ENCODE results near the gene NOP14. TPM values are rescaled to one million over a fixed set of nuclear protein-coding genes. Genes with fewer than 3 reads are reported as not detected.

Gene NOP14
- total and polyA plus RNA-seq, 5 donors: 12.0 to 19.2 (median 17.8) TPM

DNA sequence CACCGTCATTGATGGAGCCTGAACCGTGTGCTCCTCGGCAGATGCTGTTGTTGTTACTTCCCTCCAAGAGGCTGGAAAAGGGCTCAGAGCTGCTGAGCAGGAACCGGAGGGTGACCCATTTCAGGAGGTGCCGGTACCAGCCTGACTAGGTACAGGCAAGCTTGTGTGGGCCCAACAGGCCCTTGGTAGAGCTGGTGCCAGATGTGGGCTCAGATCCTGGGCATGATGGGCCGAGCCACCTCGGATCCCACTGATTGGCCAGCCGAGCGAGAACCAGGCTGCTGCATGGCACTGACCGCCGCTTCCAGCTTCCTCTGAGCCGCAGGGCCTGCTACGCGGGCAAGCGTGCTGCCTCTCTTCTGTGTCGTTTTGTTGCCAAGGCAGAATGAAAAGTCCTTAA is 33.7 kb downstream of the NOP14 start:
- no peak for ATAC-seq

DNA sequence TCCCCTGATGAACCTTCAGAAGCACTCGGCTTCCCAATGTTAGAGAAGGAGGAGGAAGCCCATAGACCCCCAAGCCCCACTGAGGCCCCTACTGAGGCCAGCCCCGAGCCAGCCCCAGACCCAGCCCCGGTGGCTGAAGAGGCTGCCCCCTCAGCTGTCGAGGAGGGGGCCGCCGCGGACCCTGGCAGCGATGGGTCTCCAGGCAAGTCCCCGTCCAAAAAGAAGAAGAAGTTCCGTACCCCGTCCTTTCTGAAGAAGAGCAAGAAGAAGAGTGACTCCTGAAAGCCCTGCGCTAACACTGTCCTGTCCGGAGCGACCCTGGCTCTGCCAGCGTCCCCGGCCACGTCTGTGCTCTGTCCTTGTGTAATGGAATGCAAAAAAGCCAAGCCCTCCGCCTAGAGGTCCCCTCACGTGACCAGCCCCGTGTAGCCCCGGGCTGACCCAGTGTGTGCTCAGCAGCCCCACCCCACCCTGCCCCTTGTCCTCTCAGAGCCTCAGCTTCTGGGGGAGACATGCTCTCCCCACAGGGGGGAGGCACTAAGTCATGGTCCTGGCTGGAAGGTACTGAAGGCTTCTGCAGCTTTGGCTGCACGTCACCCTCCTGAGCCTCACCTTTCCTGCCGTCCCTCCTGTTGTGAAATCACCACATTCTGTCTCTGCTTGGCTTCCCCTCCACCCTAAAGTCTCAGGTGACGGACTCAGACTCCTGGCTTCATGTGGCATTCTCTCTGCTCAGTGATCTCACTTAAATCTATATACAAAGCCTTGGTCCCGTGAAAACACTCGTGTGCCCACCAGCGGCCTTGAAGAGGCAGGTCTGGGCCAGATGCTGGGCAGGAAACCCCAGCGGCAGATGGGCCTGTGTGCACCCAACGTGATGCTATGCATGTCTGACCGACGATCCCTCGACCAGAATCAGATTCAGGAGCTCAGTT is 34.7 kb downstream of the NOP14 start:
- H3K4me3 ChIP-seq (ENCODE audit: low read length): no peak overlapping the region
- no peaks in the 10 kb centered on the region for H3K9me3 ChIP-seq (ENCODE audit: control insufficient read depth, low read length)
- H3K27me3 ChIP-seq (ENCODE audit: control insufficient read depth, insufficient read depth): no peaks in the 10 kb centered on the region
- DNase-seq (no peak), ATAC-seq (no peak)
- intact Hi-C loops (cut with DNase I): loop anchor here in 2 of 4 donors (10.0 kb wide), 2 partner anchors 64 to 84 kb away; partner anchors contain the start of gene ADD1 (in 1 of the 2)
- WGBS: 85% methylated on average over 32 of the region's 32 CpGs
- H3K27ac ChIP-seq (ENCODE audit: low read length): no peak overlapping the region
- peaks cover 3% of the 10 kb centered on the region for H3K4me1 ChIP-seq (ENCODE audit: control insufficient read depth, insufficient read depth, low read length)

More for the DNA sequence above, 33.7 kb downstream of the NOP14 start:
- Histone ChIP-seq H3K4me1 (ENCODE audit: control insufficient read depth, insufficient read depth, low read length) (peaks cover 4% of the 10 kb centered on the region), H3K27ac (ENCODE audit: low read length) (no peak overlapping the region), H3K9me3 (ENCODE audit: control insufficient read depth, low read length) (no peaks in the 10 kb centered on the region), H3K4me3 (ENCODE audit: low read length) (no peak overlapping the region), H3K27me3 (ENCODE audit: control insufficient read depth, insufficient read depth) (no peaks in the 10 kb centered on the region)
- 89% methylated on average over 16 of the region's 16 CpGs for WGBS
- intact Hi-C loops (cut with DNase I): loop anchor here in 2 of 4 donors (10.0 kb wide), 2 partner anchors 65 to 85 kb away; partner anchors contain the start of gene ADD1 (in 1 of the 2)
- no peak for DNase-seq

DNA sequence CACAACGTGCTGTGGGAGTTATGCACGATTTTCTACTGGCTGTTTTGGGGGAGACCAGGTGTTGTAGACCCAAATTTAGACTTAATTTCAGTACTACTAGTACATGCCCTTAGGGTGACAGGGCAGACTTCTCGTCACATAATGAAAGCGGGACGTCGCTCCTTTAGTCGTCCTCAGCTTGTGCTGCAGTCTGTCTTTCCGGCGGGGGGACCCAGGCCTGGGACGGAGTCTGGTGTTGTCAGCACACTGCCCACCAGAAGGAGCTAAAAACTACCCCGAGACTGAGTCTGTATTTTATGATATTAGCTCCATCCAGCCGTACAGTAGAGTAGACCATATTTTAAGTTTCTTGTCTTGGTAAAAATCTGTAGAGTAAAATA is 35.5 kb downstream of the NOP14 start:
- Histone ChIP-seq H3K9me3 (ENCODE audit: control insufficient read depth, low read length) (no peaks in the 10 kb centered on the region), H3K27ac (ENCODE audit: low read length) (no peak overlapping the region), H3K4me1 (ENCODE audit: control insufficient read depth, insufficient read depth, low read length) (no peaks in the 10 kb centered on the region), H3K4me3 (ENCODE audit: low read length) (no peak overlapping the region), H3K27me3 (ENCODE audit: control insufficient read depth, insufficient read depth) (no peaks in the 10 kb centered on the region)
- no peak for DNase-seq
- intact Hi-C loops (cut with DNase I): loop anchor here in 2 of 4 donors (10.0 kb wide), 2 partner anchors 63 to 83 kb away; partner anchors contain the start of gene ADD1 (in 1 of the 2)
- WGBS: 94% methylated on average over 12 of the region's 12 CpGs
- no peak for ATAC-seq

GRCh38 chr4:2927016-2927695 is 36.0 kb downstream of the NOP14 start:
- Histone ChIP-seq H3K27me3 (ENCODE audit: control insufficient read depth, insufficient read depth) (no peaks in the 10 kb centered on the region), H3K4me1 (ENCODE audit: control insufficient read depth, insufficient read depth, low read length) (no peaks in the 10 kb centered on the region), H3K9me3 (ENCODE audit: control insufficient read depth, low read length) (no peaks in the 10 kb centered on the region), H3K4me3 (ENCODE audit: low read length) (no peak overlapping the region), H3K27ac (ENCODE audit: low read length) (no peak overlapping the region)
- DNase-seq: peak in 1 of 3 donors; percentile 19
- WGBS: 94% methylated on average over 18 of the region's 18 CpGs
- ATAC-seq: no peak
- intact Hi-C loops (cut with DNase I): loop anchor here in 2 of 4 donors (10.0 kb wide), 2 partner anchors 62 to 82 kb away; partner anchors contain the start of gene ADD1 (in 1 of the 2)

- Histone ChIP-seq H3K27me3 (ENCODE audit: control insufficient read depth, insufficient read depth) (no peaks in the 10 kb centered on the region), H3K9me3 (ENCODE audit: control insufficient read depth, low read length) (no peaks in the 10 kb centered on the region), H3K4me1 (ENCODE audit: control insufficient read depth, insufficient read depth, low read length) (no peaks in the 10 kb centered on the region), H3K27ac (ENCODE audit: low read length) (no peak overlapping the region), H3K4me3 (ENCODE audit: low read length) (no peak overlapping the region)
- intact Hi-C loops (cut with DNase I): loop anchor here in 2 of 4 donors (10.0 kb wide), 2 partner anchors 61 to 81 kb away; partner anchors contain the start of gene ADD1 (in 1 of the 2)
- DNase-seq (peak in 1 of 3 donors; percentile 45), ATAC-seq (no peak)
- 93% methylated on average over 41 of the region's 41 CpGs for WGBS
These were observed 37.0 kb downstream of the NOP14 start for GRCh38 chr4:2925931-2926860.

DNA sequence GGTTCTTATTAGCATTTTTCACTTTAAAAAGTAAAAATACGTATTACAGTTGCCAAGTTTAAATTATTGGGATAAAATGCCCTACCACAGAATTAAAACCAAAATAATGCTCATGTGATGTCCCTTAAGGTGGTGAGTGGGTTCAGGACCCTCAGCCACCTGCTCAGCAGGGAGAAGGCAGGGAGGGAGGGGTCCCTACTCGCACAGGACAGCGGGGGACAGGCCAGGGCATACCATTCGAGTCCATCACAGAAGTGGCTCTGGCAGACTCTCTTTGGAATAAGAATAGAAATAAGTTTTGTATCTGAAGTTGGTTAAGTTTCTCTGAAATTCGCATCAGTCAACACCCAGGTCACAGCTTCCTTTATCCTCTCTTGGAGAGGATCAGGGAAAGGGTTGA is 37.7 kb downstream of the NOP14 start:
- no peaks in the 10 kb centered on the region for H3K27me3 ChIP-seq (ENCODE audit: control insufficient read depth, insufficient read depth)
- 88% methylated on average over 5 of the region's 5 CpGs for WGBS
- DNase-seq (no peak), ATAC-seq (no peak)
- H3K4me1 ChIP-seq (ENCODE audit: control insufficient read depth, insufficient read depth, low read length): no peaks in the 10 kb centered on the region
- H3K9me3 ChIP-seq (ENCODE audit: control insufficient read depth, low read length): no peaks in the 10 kb centered on the region
- intact Hi-C loops (cut with DNase I): loop anchor here in 2 of 4 donors (10.0 kb wide), 2 partner anchors 61 to 81 kb away; partner anchors contain the start of gene ADD1 (in 1 of the 2)
- no peak overlapping the region for H3K4me3 ChIP-seq (ENCODE audit: low read length)
- no peak overlapping the region for H3K27ac ChIP-seq (ENCODE audit: low read length)

DNA sequence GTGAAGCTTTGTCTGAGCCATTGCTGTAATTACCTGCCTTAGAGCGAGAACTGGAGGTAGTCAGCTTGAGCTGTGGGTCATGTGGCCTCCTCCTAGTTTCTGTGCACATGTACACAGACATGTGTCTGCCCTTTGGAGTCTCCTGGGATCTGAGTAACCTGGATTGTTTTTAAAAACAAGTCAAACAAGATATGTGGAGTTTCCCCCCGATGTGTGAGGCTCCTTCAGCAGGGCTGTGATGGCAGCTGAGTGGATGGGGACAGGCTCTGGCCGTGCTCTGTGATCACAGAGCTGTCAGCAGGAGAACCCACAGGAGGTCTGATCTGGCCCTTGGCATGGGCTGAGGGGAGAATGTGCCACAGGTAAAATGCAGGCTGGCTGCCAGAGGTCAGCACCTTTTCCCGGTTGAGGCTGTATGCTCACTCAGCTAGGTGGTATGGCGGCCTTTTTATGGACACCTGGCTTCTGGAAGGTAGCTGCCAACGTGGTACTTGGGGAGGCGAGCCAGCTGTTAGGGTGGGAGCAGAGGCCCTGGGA is 38.4 kb downstream of the NOP14 start:
- 86% methylated on average over 7 of the region's 7 CpGs for WGBS

DNA sequence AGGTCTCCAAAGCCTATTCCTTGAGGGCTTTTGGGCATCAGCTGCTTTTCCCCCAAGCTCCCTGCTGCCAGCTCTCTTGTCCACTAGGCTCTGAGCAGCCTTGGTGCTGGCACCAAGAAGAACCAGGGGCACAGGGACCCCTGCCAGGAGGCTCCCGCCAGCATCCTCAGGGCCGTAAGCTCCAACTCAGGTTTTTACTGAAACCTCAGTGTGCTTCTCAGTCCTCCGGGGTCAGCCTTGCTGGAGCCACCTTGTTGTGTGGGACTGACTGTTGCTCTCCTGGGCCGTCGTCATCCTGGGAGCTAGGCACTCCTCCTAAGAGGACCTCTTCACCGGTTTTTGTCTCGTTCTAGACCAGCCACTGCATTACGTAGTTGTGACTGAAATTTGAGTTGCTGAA is 38.9 kb downstream of the NOP14 start:
- no peaks in the 10 kb centered on the region for H3K9me3 ChIP-seq (ENCODE audit: control insufficient read depth, low read length)
- H3K27me3 ChIP-seq (ENCODE audit: control insufficient read depth, insufficient read depth): no peaks in the 10 kb centered on the region
- WGBS: 86% methylated on average over 8 of the region's 8 CpGs
- no peaks in the 10 kb centered on the region for H3K4me1 ChIP-seq (ENCODE audit: control insufficient read depth, insufficient read depth, low read length)
- intact Hi-C loops (cut with DNase I): loop anchor here in 2 of 4 donors (10.0 kb wide), 2 partner anchors 59 to 79 kb away; partner anchors contain the start of gene ADD1 (in 1 of the 2)
- H3K27ac ChIP-seq (ENCODE audit: low read length): no peak overlapping the region
- ATAC-seq (no peak), DNase-seq (peak in 1 of 3 donors; percentile 19)
- H3K4me3 ChIP-seq (ENCODE audit: low read length): no peak overlapping the region

More for the DNA sequence above, 38.4 kb downstream of the NOP14 start:
- Histone ChIP-seq H3K9me3 (ENCODE audit: control insufficient read depth, low read length) (no peaks in the 10 kb centered on the region), H3K4me3 (ENCODE audit: low read length) (no peak overlapping the region), H3K27ac (ENCODE audit: low read length) (no peak overlapping the region), H3K4me1 (ENCODE audit: control insufficient read depth, insufficient read depth, low read length) (no peaks in the 10 kb centered on the region), H3K27me3 (ENCODE audit: control insufficient read depth, insufficient read depth) (no peaks in the 10 kb centered on the region)
- DNase-seq (peak in 1 of 3 donors; percentile 36), ATAC-seq (no peak)
- intact Hi-C loops (cut with DNase I): loop anchor here in 2 of 4 donors (10.0 kb wide), 2 partner anchors 60 to 80 kb away; partner anchors contain the start of gene ADD1 (in 1 of the 2)

DNA sequence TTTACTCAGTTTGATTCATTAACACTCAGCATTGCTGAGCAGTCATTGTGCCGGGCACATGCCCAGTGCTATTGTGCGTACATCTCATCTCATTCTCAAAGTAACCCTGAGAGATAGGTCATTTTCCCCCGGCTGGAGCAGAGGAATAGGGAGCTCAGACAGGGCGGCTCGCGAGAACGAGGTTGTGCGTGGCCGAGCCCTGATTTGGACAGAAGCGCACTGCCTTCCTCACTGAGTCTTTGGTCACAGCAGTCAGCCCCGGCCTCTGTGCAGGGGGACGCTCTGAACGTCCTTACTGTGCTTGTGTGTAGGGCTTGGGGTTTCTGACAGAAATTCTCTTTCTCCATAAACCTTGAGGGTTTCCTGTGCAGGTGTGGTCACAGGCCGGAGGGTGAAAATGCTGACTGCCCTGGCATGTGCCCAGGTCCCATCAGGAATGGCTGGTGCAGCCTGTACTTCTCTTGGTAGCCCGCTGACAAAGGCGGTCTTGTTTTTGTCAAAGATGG is 39.5 kb downstream of the NOP14 start:
- Histone ChIP-seq H3K9me3 (ENCODE audit: control insufficient read depth, low read length) (no peaks in the 10 kb centered on the region), H3K27ac (ENCODE audit: low read length) (no peak overlapping the region), H3K4me1 (ENCODE audit: control insufficient read depth, insufficient read depth, low read length) (no peaks in the 10 kb centered on the region), H3K4me3 (ENCODE audit: low read length) (no peak overlapping the region), H3K27me3 (ENCODE audit: control insufficient read depth, insufficient read depth) (no peaks in the 10 kb centered on the region)
- ATAC-seq (peak; percentile 8 to 12), DNase-seq (peak in 1 of 3 donors; percentile 19)
- intact Hi-C loops (cut with DNase I): loop anchor here in 2 of 4 donors (10.0 kb wide), 2 partner anchors 59 to 79 kb away; partner anchors contain the start of gene ADD1 (in 1 of the 2)
- WGBS: 91% methylated on average over 16 of the region's 16 CpGs
